Fibroblast of the conjunctiva (primary cell): Measurements from ENCODE around the gene IL31.
"Not testable (repeated sequence)": the region's sequence is repeated elsewhere in the genome, so short reads cannot be mapped to it uniquely, and the experiment has no call there.

Source experiments
- DNase-seq: peaks from one replicate; pipeline ENCODE4 v3.0.0-alpha.2; 2010; ENCODE audit warnings: low read depth

IL31 gene

GRCh38 chr12:122174155-122174845, at the start of gene IL31:
TSS of gene IL31 (minus strand) at chr12:122174221. CDS start at chr12:122174172, 49 bp downstream.
- DNase-seq = no peak

GRCh38 chr12:122216445-122216844, 42.4 kb upstream of the IL31 start:
- no peak for DNase-seq

- DNase-seq = no peak
Measured at GRCh38 chr12:122215771-122216170, 41.8 kb upstream of the IL31 start.

GRCh38 chr12:122208073-122208820, 34.2 kb upstream of the IL31 start:
- no peak for DNase-seq

GRCh38 chr12:122207391-122207790, 33.4 kb upstream of the IL31 start:
- DNase-seq = no peak

GRCh38 chr12:122206976-122207375, 33.0 kb upstream of the IL31 start:
- DNase-seq = no peak

- no peak for DNase-seq
Measured at GRCh38 chr12:122206111-122206881, 32.3 kb upstream of the IL31 start.

GRCh38 chr12:122205053-122205925, 31.3 kb upstream of the IL31 start:
- DNase-seq = no peak

- DNase-seq = no peak
Measured at GRCh38 chr12:122204167-122205052, 30.4 kb upstream of the IL31 start.

GRCh38 chr12:122203301-122204166, 29.5 kb upstream of the IL31 start, which contains the start of gene B3GNT4:
TSS of gene B3GNT4 (plus strand) at chr12:122203709. CDS start at chr12:122204619, 910 bp downstream.
- DNase-seq = no peak

- not testable (repeated sequence) for DNase-seq
Measured at GRCh38 chr12:122202811-122203210, 28.8 kb upstream of the IL31 start.

GRCh38 chr12:122202017-122202416, 28.0 kb upstream of the IL31 start:
- no peak for DNase-seq

- no peak for DNase-seq
Measured at GRCh38 chr12:122201381-122201780, 27.4 kb upstream of the IL31 start.

- DNase-seq = no peak
Measured at GRCh38 chr12:122200541-122201175, 26.6 kb upstream of the IL31 start.

- no peak for DNase-seq
Measured at GRCh38 chr12:122199484-122200355, 25.7 kb upstream of the IL31 start.

GRCh38 chr12:122197612-122197966, 23.6 kb upstream of the IL31 start:
- DNase-seq = no peak

- no peak for DNase-seq
Measured at GRCh38 chr12:122195405-122195804, 21.4 kb upstream of the IL31 start.

- no peak for DNase-seq
Measured at GRCh38 chr12:122194804-122195203, 20.8 kb upstream of the IL31 start.
